ENCODE measurements around the gene APBA2. TPM values are rescaled to one million over a fixed set of nuclear protein-coding genes. Genes with fewer than 3 reads are reported as not detected.

APBA2 gene
- total RNA-seq, 2 experiments from 2014 or later = not detected

DNA sequence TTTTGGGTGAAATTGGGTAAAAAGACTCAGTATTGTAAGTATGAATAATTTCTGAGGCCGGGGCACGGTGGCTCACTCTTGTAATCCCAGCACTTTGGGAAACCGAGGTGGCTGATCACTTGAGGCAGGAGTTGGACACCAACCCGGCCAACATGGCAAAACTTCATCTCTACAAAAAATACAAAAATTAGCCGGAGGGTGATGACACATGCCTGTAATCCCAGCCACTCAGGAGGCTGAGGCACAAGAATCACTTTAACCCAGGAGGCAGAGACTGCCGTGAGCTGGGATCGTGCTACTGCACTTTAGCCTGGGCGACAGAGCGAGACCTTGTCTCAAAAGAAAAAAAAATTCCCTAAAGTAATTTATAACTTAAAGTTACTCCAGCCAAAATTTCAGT lies 162.2 kb downstream of the APBA2 start:
- H3K27ac ChIP-seq (ENCODE audit: low read depth, low read length, poor library complexity, severe bottlenecking) = no peak overlapping the region
- no peak for DNase-seq (ENCODE audit: low spot score)
- intact Hi-C loops (cut with micrococcal nuclease; ENCODE audit: unreplicated experiment) = no loop called here
- H3K4me2 ChIP-seq (ENCODE audit: low read length) = no peak overlapping the region
- H3K36me3 ChIP-seq (ENCODE audit: insufficient read depth, low read length) = no peaks in the 10 kb centered on the region
- H3K79me2 ChIP-seq (ENCODE audit: insufficient read depth, low read depth, low read length) = no peaks in the 10 kb centered on the region
- H4K20me1 ChIP-seq (ENCODE audit: insufficient read depth, low read length) = no peaks in the 10 kb centered on the region
- no peaks in the 10 kb centered on the region for H3K9me3 ChIP-seq (ENCODE audit: low read length)
- CTCF ChIA-PET (ENCODE audit: unreplicated experiment) = no interaction called here
- no peaks in the 10 kb centered on the region for H3K9me2 ChIP-seq (ENCODE audit: insufficient read depth, low read length)
- H2AFZ ChIP-seq (ENCODE audit: low read length) = no peak overlapping the region
- POLR2A ChIA-PET = no interaction called here
- no peak overlapping the region for H3K4me3 ChIP-seq (ENCODE audit: low read depth, low read length, poor library complexity, severe bottlenecking)
- TF ChIP-seq, protein P1, sequence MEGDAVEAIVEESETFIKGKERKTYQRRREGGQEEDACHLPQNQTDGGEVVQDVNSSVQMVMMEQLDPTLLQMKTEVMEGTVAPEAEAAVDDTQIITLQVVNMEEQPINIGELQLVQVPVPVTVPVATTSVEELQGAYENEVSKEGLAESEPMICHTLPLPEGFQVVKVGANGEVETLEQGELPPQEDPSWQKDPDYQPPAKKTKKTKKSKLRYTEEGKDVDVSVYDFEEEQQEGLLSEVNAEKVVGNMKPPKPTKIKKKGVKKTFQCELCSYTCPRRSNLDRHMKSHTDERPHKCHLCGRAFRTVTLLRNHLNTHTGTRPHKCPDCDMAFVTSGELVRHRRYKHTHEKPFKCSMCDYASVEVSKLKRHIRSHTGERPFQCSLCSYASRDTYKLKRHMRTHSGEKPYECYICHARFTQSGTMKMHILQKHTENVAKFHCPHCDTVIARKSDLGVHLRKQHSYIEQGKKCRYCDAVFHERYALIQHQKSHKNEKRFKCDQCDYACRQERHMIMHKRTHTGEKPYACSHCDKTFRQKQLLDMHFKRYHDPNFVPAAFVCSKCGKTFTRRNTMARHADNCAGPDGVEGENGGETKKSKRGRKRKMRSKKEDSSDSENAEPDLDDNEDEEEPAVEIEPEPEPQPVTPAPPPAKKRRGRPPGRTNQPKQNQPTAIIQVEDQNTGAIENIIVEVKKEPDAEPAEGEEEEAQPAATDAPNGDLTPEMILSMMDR (conservative IDR thresholded peaks at IDR 0.05; ENCODE audit: low read length) = no peak
- no peak for TF ChIP-seq EZH2phosphoT487 (IDR thresholded peaks at IDR 0.05; ENCODE audit: borderline replicate concordance, low read depth, low read length)
- BruUV-seq (replicated peaks) = no TSS peak
- no peaks in the 10 kb centered on the region for H3K4me1 ChIP-seq (ENCODE audit: insufficient read depth, low read length, poor library complexity, severe bottlenecking)

- no peak for DNase-seq (ENCODE audit: low spot score)
- Histone ChIP-seq H3K4me2 (ENCODE audit: low read length) (no peak overlapping the region), H3K9me2 (ENCODE audit: insufficient read depth, low read length) (no peaks in the 10 kb centered on the region), H3K9me3 (ENCODE audit: low read length) (no peaks in the 10 kb centered on the region), H4K20me1 (ENCODE audit: insufficient read depth, low read length) (no peaks in the 10 kb centered on the region), H2AFZ (ENCODE audit: low read length) (no peak overlapping the region), H3K27ac (ENCODE audit: low read depth, low read length, poor library complexity, severe bottlenecking) (no peak overlapping the region), H3K79me2 (ENCODE audit: insufficient read depth, low read depth, low read length) (no peaks in the 10 kb centered on the region), H3K36me3 (ENCODE audit: insufficient read depth, low read length) (no peaks in the 10 kb centered on the region), H3K4me3 (ENCODE audit: low read depth, low read length, poor library complexity, severe bottlenecking) (no peak overlapping the region), H3K4me1 (ENCODE audit: insufficient read depth, low read length, poor library complexity, severe bottlenecking) (no peaks in the 10 kb centered on the region)
- no peak for TF ChIP-seq EZH2phosphoT487 (IDR thresholded peaks at IDR 0.05; ENCODE audit: borderline replicate concordance, low read depth, low read length)
- TF ChIP-seq, protein P1 (conservative IDR thresholded peaks at IDR 0.05; ENCODE audit: low read length) = no peak
- ChIA-PET POLR2A (no interaction called here), CTCF (ENCODE audit: unreplicated experiment) (no interaction called here)
- BruUV-seq (replicated peaks) = no TSS peak
- intact Hi-C loops (cut with micrococcal nuclease; ENCODE audit: unreplicated experiment) = no loop called here
Measured at GRCh38 chr15:29050870-29051269, 165.1 kb downstream of the APBA2 start.

DNA sequence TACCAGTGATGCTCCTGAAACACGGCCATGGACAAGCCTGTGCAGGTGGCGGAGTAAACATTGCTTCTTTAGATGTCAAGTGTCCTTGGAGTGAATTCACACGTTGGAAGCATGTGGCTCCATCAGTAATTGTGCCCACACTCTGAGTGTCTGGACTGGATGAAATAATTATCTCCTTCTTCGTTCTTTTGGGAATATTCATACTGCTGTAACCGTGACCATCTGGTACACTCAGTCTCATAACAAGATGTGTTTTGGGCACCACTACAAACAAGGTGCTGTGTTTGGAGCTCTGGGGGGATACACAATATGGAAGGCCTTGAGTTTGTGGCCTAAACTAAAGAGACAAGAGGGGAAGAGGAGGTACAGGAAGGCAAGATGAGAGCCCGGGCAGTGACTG lies 165.6 kb downstream of the APBA2 start:
- no TSS peak for BruUV-seq (replicated peaks)
- TF ChIP-seq, protein P1 (conservative IDR thresholded peaks at IDR 0.05; ENCODE audit: low read length) = no peak
- no peak for TF ChIP-seq EZH2phosphoT487 (IDR thresholded peaks at IDR 0.05; ENCODE audit: borderline replicate concordance, low read depth, low read length)
- Histone ChIP-seq H3K36me3 (ENCODE audit: insufficient read depth, low read length) (no peaks in the 10 kb centered on the region), H3K4me2 (ENCODE audit: low read length) (no peak overlapping the region), H3K79me2 (ENCODE audit: insufficient read depth, low read depth, low read length) (no peaks in the 10 kb centered on the region), H2AFZ (ENCODE audit: low read length) (no peak overlapping the region), H3K4me1 (ENCODE audit: insufficient read depth, low read length, poor library complexity, severe bottlenecking) (no peaks in the 10 kb centered on the region), H3K27ac (ENCODE audit: low read depth, low read length, poor library complexity, severe bottlenecking) (no peak overlapping the region), H3K9me2 (ENCODE audit: insufficient read depth, low read length) (no peaks in the 10 kb centered on the region), H4K20me1 (ENCODE audit: insufficient read depth, low read length) (no peaks in the 10 kb centered on the region), H3K4me3 (ENCODE audit: low read depth, low read length, poor library complexity, severe bottlenecking) (no peak overlapping the region), H3K9me3 (ENCODE audit: low read length) (no peaks in the 10 kb centered on the region)
- POLR2A ChIA-PET = no interaction called here
- CTCF ChIA-PET (ENCODE audit: unreplicated experiment) = no interaction called here
- no peak for DNase-seq (ENCODE audit: low spot score)
- intact Hi-C loops (cut with micrococcal nuclease; ENCODE audit: unreplicated experiment) = no loop called here

Data from OCI-LY7 (cell line).